Adrenal gland (tissue), 12 donors: Measurements from ENCODE around the gene TTC36. TPM values are rescaled to one million over a fixed set of nuclear protein-coding genes. Genes with fewer than 3 reads are reported as not detected.

Source experiments
- DNase-seq, 7 donors: peaks; one replicate each; pipeline ENCODE4 v3.0.0-alpha.2; 2019 to 2020
- H3K27ac ChIP-seq, 5 donors: fragments of 200-600 bp; sonication (generic) in 4 of 5; 1 replicate in 3 of 5; 2 replicates in 2 of 5; pipeline versions ENCODE4 v1.5.1 to v1.8.0; 2016 to 2020; ENCODE audit warnings: mild to moderate bottlenecking in 1 of 5
- H3K27me3 ChIP-seq: fragments of 200-600 bp; 2 replicates; pipeline ENCODE4 v1.8.0; 2021
- H3K36me3 ChIP-seq, 2 donors: fragments of 200-600 bp; replicated peaks in 1 of 2; 1 replicate in 1 of 2; 2 replicates in 1 of 2; pipeline versions ENCODE4 v1.5.1 to v1.8.0; 2018 to 2022
- H3K4me1 ChIP-seq, 2 donors: fragments of 200-600 bp; replicated peaks in 1 of 2; 1 replicate in 1 of 2; 2 replicates in 1 of 2; pipeline versions ENCODE4 v1.5.1 to v1.8.0; 2018 to 2021
- H3K4me3 ChIP-seq, 4 donors: fragments of 200-600 bp; sonication (generic) in 3 of 4; one replicate each; pipeline ENCODE4 v1.5.1; 2016 to 2018
- H3K9me3 ChIP-seq, 3 donors: fragments of 200-600 bp; sonication (generic) in 1 of 3; replicated peaks in 1 of 3; 1 replicate in 2 of 3; 2 replicates in 1 of 3; pipeline versions ENCODE4 v1.5.1 to v1.8.0; 2016 to 2021
- CTCF ChIP-seq, 6 experiments: fragments of 450-650 bp in 4 of 6; fragments of 200-600 bp in 2 of 6; sonication (generic) in 1 of 6; IDR thresholded peaks; 1 replicate in 5 of 6; 2 replicates in 1 of 6; pipeline versions ENCODE4 v1.5.1 to v1.8.0; 2016 to 2021; ENCODE audit warnings: antibody characterized with exemption in 6 of 6, mild to moderate bottlenecking in 2 of 6, moderate library complexity in 1 of 6
- POLR2A ChIP-seq, 2 donors: fragments of 450-650 bp; IDR thresholded peaks; one replicate each; pipeline ENCODE4 v1.6.1; 2017; ENCODE audit warnings: antibody characterized with exemption in 2 of 2, mild to moderate bottlenecking in 2 of 2, moderate library complexity in 1 of 2
- WGBS, 4 donors: extraction: QIAGEN DNeasy Blood & Tissue Kit in 2 of 4; methylation state at CpG; one replicate each; pipeline versions ENCODE4 v1.1.5 to v1.1.7; 2013 to 2017; 5-methylcytosine and 5-hydroxymethylcytosine counted together
- intact Hi-C, 2 donors: fragments of 100-400 bp; cut with DNase I; formaldehyde crosslinking; loops; one replicate each; pipeline versions ENCODE4 v1.14.1 to v1.15.0; 2022 to 2023
- polyA plus RNA-seq, 3 donors: library from polyadenylated mRNA; stranded (reverse); fragments of 200-250 nt in 2 of 3; fragments of 350-450 nt in 1 of 3; fragmentation: Illumina TruSeq in 1 of 3; extraction: RNeasy Lipid Tissue Mini Kit (QIAGEN cat#74804) in 1 of 3; gene quantifications; one replicate each; pipeline ENCODE4 v1.2.3, GENCODE V29; 2013 to 2014
- total RNA-seq, 9 donors: library from RNA; depleted of rRNA in 4 of 9; stranded (reverse); fragments of >200 nt in 4 of 9; fragments of 120-200 nt in 1 of 9; fragmentation: NEBNext Ultra II Directional in 1 of 9; extraction: Animal tissue kit (Norgen Biotek cat#: 25700) in 1 of 9; gene quantifications; one replicate each; pipeline versions ENCODE4 v1.1.0 to v1.2.4, GENCODE V29; 2013 to 2023
- donor health status: healthy with polysubstance abuse.
- donor health status: Bipolar disorder and iron deficiency.
- donor health status: DM: yes; HTN: yes; CAD: no.
- donor health status: DM: no; HTN: no; CAD: no.
- donor health status: DM: no; HTN: no; CAD: no.
- donor health status: DM: yes; HTN: yes; CAD: no.

TTC36 gene
- total and polyA plus RNA-seq, 12 donors = 0.79 to 7.9 (median 2.7) TPM; not detected in 2

- Histone ChIP-seq H3K4me3 (no peak overlapping the region), H3K4me1 (no peaks in the 10 kb centered on the region), H3K27me3 (no peaks in the 10 kb centered on the region), H3K9me3 (no peaks in the 10 kb centered on the region), H3K36me3 (peaks cover 0 to 49% of the 10 kb centered on the region in 2 donors), H3K27ac (no peak overlapping the region)
- TF ChIP-seq CTCF (IDR thresholded peaks at IDR 0.05) (no peak), POLR2A (IDR thresholded peaks at IDR 0.05) (no peak)
- WGBS, 4 donors = 87 to 90% (median 89%) methylated on average over 4 of the region's 4 CpGs
- intact Hi-C loops = no loop called here
- DNase-seq = peak in 1 of 7 donors; percentile 66
Measured at GRCh38 chr11:118552341-118552740, 25.1 kb downstream of the TTC36 start.

- whole genome bisulfite sequencing, 4 donors = 87 to 93% (median 92%) methylated on average over 4 of the region's 4 CpGs
- Histone ChIP-seq H3K9me3 (no peaks in the 10 kb centered on the region), H3K4me3 (no peak overlapping the region), H3K4me1 (peaks cover 0 to 5% of the 10 kb centered on the region in 2 donors), H3K27me3 (no peaks in the 10 kb centered on the region), H3K36me3 (peaks cover 0 to 15% of the 10 kb centered on the region in 2 donors), H3K27ac (no peak overlapping the region)
- intact Hi-C loops = no loop called here
- DNase-seq = no peak
- TF ChIP-seq CTCF (IDR thresholded peaks at IDR 0.05) = no peak
- TF ChIP-seq POLR2A (IDR thresholded peaks at IDR 0.05) = no peak
Measured at GRCh38 chr11:118560806-118561205, 33.5 kb downstream of the TTC36 start.

- 29 to 54% (median 43%) methylated on average over 3 to 5 of the region's 5 CpGs for WGBS, 4 donors
- peak in 1 of 7 donors; percentile 26 for DNase-seq
- Histone ChIP-seq H3K27me3 (no peaks in the 10 kb centered on the region), H3K36me3 (no peaks in the 10 kb centered on the region), H3K4me3 (peak overlapping the region in 2 of 4 donors; percentile 38 to 48), H3K9me3 (no peaks in the 10 kb centered on the region), H3K27ac (peak overlapping the region in 1 of 5 donors; percentile 15), H3K4me1 (peaks cover 0 to 5% of the 10 kb centered on the region in 2 donors)
- intact Hi-C loops = no loop called here
- TF ChIP-seq CTCF (IDR thresholded peaks at IDR 0.05) (no peak), POLR2A (IDR thresholded peaks at IDR 0.05) (no peak)
Measured at GRCh38 chr11:118565051-118565450, 37.8 kb downstream of the TTC36 start.

GRCh38 chr11:118569670-118570069 is 42.4 kb downstream of the TTC36 start:
- 86 to 93% (median 91%) methylated on average over 2 of the region's 2 CpGs for WGBS, 4 donors
- intact Hi-C loops = no loop called here
- TF ChIP-seq CTCF (IDR thresholded peaks at IDR 0.05) (no peak), POLR2A (IDR thresholded peaks at IDR 0.05) (no peak)
- Histone ChIP-seq H3K27me3 (no peaks in the 10 kb centered on the region), H3K4me1 (peaks cover 3 to 25% of the 10 kb centered on the region in 2 donors), H3K27ac (no peak overlapping the region), H3K4me3 (no peak overlapping the region), H3K9me3 (no peaks in the 10 kb centered on the region), H3K36me3 (no peaks in the 10 kb centered on the region)
- DNase-seq = no peak
